Right lobe of liver (tissue), 4 donors: ENCODE data around the gene MAST1.

ENCODE experiments used
- CTCF ChIP-seq, 4 donors: fragments of 200-600 bp in 3 of 4; fragments of 450-650 bp in 1 of 4; IDR thresholded peaks; one replicate each; pipeline versions ENCODE4 v1.5.1 to v1.8.0; 2016 to 2022; ENCODE audit warnings: antibody characterized with exemption in 4 of 4, mild to moderate bottlenecking in 2 of 4
- POLR2A ChIP-seq: fragments of 450-650 bp; IDR thresholded peaks from one replicate; pipeline ENCODE4 v1.6.1; 2017; ENCODE audit warnings: antibody characterized with exemption, mild to moderate bottlenecking
- donor health status: DM: no; HTN: no; CAD: no.
- donor health status: DM: no; HTN: no; CAD: no.
- donor health status: DM: no; HTN: yes; CAD: no.

- TF ChIP-seq CTCF (IDR thresholded peaks at IDR 0.05) (peak in 2 of 4 donors; percentile 4 to 15), POLR2A (peak; percentile 100)
These were observed 46.8 kb upstream of the MAST1 start, which contains the start of gene JUNB for GRCh38 chr19:12791345-12792050.
